Calu3 (cell line): ENCODE results near the gene SNAP23. TPM values are rescaled to one million over a fixed set of nuclear protein-coding genes. Genes with fewer than 3 reads are reported as not detected.

ENCODE experiments used
- BruUV-seq: library from RNA; stranded (reverse); fragments of 400-500 nt; replicated peaks from 2 replicates; lab custom pipeline; 2021; lab: Mats Ljungman, UMichigan
- CTCF ChIA-PET: fragments of 300-600 bp; sonication (Branson Sonifier 250); formaldehyde crosslinking; loops from one replicate; lab custom pipeline; 2022; ENCODE audit warnings: antibody characterized with exemption; lab: Charles Lee
- DNase-seq: peaks from one replicate; pipeline ENCODE4 v3.0.0; 2022
- H3K27ac Mint-ChIP-seq: one replicate; pipeline ENCODE4 v1.8.0; 2022; ENCODE audit warnings: mixed read lengths; ENCODE audit not compliant: unreplicated experiment
- H3K27me3 Mint-ChIP-seq: one replicate; pipeline ENCODE4 v1.8.0; 2022; ENCODE audit warnings: mixed read lengths; ENCODE audit not compliant: unreplicated experiment
- H3K36me3 Mint-ChIP-seq: one replicate; pipeline ENCODE4 v1.8.0; 2022; ENCODE audit warnings: mild to moderate bottlenecking, moderate library complexity, mixed read lengths; ENCODE audit not compliant: insufficient read depth, unreplicated experiment
- H3K4me1 Mint-ChIP-seq: one replicate; pipeline ENCODE4 v1.8.0; 2022; ENCODE audit warnings: mild to moderate bottlenecking, low read depth, mixed read lengths; ENCODE audit not compliant: unreplicated experiment
- H3K4me3 Mint-ChIP-seq: one replicate; pipeline ENCODE4 v1.8.0; 2022; ENCODE audit warnings: mild to moderate bottlenecking, low read depth, moderate library complexity, mixed read lengths; ENCODE audit not compliant: unreplicated experiment
- H3K9me3 Mint-ChIP-seq: one replicate; pipeline ENCODE4 v1.8.0; 2022; ENCODE audit warnings: low read depth, mixed read lengths; ENCODE audit not compliant: unreplicated experiment
- intact Hi-C: fragments of 100-400 bp; cut with micrococcal nuclease; formaldehyde crosslinking; loops from one replicate; pipeline ENCODE4 v1.10.0; 2022; ENCODE audit not compliant: unreplicated experiment
- total RNA-seq: library from RNA; stranded (reverse); gene quantifications from 2 replicates; pipeline ENCODE4 v1.2.3, GENCODE V29; 2022
- TF ChIP-seq, protein P1 (sequence below): fragments of 200-600 bp; IDR thresholded peaks from one replicate; pipeline ENCODE4 v1.8.0; 2022; ENCODE audit warnings: antibody characterized with exemption; ENCODE audit not compliant: unreplicated experiment

Gene SNAP23
- total RNA-seq, 1 experiment from 2014 or later: 54.8 TPM

DNA sequence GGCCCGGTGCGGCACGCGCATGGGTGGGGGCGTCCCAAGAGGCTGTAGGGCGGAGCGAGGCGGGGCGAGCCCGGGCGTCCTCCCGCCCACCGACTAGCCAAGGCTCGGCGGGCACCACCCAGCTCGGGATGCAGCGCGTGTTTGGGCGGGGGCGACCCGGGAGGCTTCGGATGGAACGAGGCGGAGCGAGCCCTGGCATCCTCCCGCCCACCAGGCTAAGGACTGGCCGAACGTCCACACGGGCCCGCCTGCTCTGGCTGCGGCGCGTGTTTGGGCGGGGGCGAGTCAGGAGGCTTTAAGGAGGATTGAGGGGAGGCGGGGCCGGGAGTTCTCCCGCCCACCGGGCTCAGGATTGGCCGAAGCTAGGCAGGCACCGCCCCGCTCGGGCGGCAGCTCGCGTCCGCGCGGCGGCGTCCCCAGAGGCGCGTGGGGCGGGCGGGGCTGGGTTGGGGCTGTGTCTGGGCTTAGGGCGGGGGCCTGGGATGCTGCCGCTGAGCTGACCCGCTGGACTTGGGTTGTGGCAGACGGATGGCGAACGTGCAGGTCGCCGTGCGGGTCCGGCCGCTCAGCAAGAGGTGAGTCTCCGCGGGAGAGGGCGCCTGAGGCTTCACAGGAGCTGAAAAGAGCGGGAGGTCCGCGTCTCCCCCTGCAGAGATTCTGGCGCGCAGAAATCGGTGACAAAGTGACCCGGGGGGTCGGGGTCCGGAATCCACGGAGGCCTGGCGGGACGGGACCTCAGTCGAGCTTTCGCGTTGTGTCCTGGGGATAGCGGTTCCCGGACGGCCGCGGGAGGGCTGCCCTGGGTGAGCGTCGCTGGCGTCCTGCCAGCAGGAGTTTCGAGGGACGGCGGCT is 80.0 kb downstream of the SNAP23 start, which contains the start of gene STARD9:
Gene STARD9, plus strand, starts transcription at position 419 of the 852 bp plus-strand sequence. Its CDS starts 110 bp downstream, at position 529.
- H3K27me3 Mint-ChIP-seq: peaks cover 37% of the 10 kb centered on the region
- DNase-seq: peak; percentile 93
- no peak within 1 kb of the TSS for H3K27ac Mint-ChIP-seq
- CTCF ChIA-PET: interaction anchor here (0.6 kb wide), 1 partner anchor 60 kb away, joined by 9 read pairs; no protein-coding TSS in a partner anchor
- TF ChIP-seq, protein P1, sequence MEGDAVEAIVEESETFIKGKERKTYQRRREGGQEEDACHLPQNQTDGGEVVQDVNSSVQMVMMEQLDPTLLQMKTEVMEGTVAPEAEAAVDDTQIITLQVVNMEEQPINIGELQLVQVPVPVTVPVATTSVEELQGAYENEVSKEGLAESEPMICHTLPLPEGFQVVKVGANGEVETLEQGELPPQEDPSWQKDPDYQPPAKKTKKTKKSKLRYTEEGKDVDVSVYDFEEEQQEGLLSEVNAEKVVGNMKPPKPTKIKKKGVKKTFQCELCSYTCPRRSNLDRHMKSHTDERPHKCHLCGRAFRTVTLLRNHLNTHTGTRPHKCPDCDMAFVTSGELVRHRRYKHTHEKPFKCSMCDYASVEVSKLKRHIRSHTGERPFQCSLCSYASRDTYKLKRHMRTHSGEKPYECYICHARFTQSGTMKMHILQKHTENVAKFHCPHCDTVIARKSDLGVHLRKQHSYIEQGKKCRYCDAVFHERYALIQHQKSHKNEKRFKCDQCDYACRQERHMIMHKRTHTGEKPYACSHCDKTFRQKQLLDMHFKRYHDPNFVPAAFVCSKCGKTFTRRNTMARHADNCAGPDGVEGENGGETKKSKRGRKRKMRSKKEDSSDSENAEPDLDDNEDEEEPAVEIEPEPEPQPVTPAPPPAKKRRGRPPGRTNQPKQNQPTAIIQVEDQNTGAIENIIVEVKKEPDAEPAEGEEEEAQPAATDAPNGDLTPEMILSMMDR: no peak
- no peaks in the 10 kb centered on the region for H3K4me1 Mint-ChIP-seq
- H3K4me3 Mint-ChIP-seq: peak within 1 kb of the TSS; percentile 76
- peaks cover 17% of the 10 kb centered on the region for H3K36me3 Mint-ChIP-seq
- intact Hi-C loops: no loop called here
- no peaks in the 10 kb centered on the region for H3K9me3 Mint-ChIP-seq
- no TSS peak for BruUV-seq

DNA sequence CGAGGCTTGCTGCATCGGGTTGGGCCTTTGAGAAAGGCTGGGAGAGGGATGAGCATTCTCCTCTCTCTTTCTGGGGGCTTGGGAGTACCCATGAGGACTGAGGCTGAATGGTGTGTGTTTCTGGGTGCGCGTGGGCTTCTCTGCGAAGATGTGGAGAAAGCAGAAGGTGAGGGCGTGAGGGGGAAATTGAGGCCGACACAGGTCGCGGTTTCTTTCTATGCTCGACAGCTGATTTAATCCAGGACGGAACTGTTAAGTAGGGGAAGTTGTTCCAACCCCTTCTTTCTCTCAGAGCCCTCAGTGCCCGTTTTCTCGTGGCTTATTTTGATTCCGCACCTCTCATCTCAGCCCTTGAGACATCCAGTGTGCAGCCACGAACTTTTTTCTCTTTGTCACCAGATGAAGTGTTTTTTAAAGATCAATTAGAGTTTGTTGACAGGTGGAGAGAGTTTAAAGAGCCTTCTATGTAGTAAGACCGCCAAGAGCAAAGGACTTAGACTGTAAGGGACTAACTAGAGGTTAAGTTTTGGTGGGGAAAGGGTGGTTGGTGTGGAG is 80.7 kb downstream of the SNAP23 start:
- BruUV-seq: no TSS peak
- intact Hi-C loops: no loop called here
- CTCF ChIA-PET: no interaction called here
- Mint-ChIP-seq H3K9me3 (no peaks in the 10 kb centered on the region), H3K4me3 (peak overlapping the region; percentile 76), H3K4me1 (peaks cover 5% of the 10 kb centered on the region), H3K36me3 (peaks cover 17% of the 10 kb centered on the region), H3K27me3 (peaks cover 44% of the 10 kb centered on the region), H3K27ac (no peak overlapping the region)
- no peak for DNase-seq
- TF ChIP-seq, protein P1: no peak

DNA sequence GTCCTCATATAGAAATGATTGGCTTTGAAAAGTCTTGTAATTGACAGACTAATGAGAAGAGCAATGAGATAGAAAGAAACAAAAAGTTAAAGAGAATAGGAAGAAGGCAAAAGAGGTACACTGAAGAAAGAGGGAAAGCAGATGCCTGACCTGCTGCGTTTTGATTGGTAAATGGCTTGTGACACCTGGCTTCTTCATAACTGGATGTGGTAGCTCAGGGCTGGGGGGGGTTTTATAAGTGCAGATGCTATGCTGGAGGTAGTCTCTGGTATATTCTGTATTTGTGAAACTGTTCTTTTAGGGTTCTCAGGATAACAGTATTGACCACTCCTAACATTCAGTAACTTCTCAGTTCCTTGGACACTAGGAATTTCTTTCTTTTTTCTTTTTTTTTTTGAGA is 81.3 kb downstream of the SNAP23 start:
- Mint-ChIP-seq H3K36me3 (peaks cover 17% of the 10 kb centered on the region), H3K27ac (no peak overlapping the region), H3K27me3 (peaks cover 50% of the 10 kb centered on the region), H3K4me3 (no peak overlapping the region), H3K9me3 (no peaks in the 10 kb centered on the region), H3K4me1 (peaks cover 9% of the 10 kb centered on the region)
- BruUV-seq: no TSS peak
- CTCF ChIA-PET: no interaction called here
- intact Hi-C loops: no loop called here
- TF ChIP-seq, protein P1: no peak
- DNase-seq: no peak

DNA sequence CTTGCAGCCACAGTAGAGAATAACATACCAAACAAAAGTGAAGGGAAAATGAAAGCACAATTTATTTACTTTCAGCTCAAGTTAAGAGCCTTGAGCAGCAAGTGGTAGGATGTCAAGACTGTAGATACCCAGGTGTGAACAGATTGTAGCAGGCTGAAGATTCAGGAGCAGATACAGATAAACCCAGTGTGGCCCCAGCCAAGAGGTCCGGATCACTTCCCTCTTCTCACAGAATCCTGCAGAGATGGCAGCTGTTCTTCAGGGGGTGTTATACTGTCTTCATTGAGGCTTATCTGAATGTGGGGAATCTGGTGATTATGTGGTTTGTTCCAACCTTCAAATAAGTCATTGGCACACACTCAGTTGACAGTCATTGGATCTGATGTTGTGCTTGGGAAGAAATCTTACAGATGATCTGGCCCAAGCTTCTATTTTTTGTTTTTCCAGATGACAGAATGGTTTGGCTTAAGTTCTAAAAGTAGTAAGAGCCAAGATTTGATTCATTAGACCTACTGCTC is 82.1 kb downstream of the SNAP23 start:
- Mint-ChIP-seq H3K9me3 (no peaks in the 10 kb centered on the region), H3K4me3 (no peak overlapping the region), H3K27ac (no peak overlapping the region), H3K4me1 (peaks cover 9% of the 10 kb centered on the region), H3K36me3 (peaks cover 17% of the 10 kb centered on the region), H3K27me3 (peaks cover 54% of the 10 kb centered on the region)
- CTCF ChIA-PET: interaction anchor here (0.7 kb wide), 1 partner anchor 237 kb away, joined by 3 read pairs; no protein-coding TSS in a partner anchor
- no TSS peak for BruUV-seq
- intact Hi-C loops: no loop called here
- TF ChIP-seq, protein P1: no peak
- no peak for DNase-seq
